HCT116 (cell line): ENCODE data around the gene GPD1L. TPM values are rescaled to one million over a fixed set of nuclear protein-coding genes. Genes with fewer than 3 reads are reported as not detected.

Experiments used
- ATAC-seq: fragments of 200-7000 bp; cut with Tn5 transposase; 2 replicates; pipeline ENCODE4 v1.9.1; 2020; ENCODE audit warnings: mild to moderate bottlenecking, moderate library complexity
- BruUV-seq: library from RNA; stranded (reverse); fragments of 400-500 nt; replicated peaks from 2 replicates; lab custom pipeline; 2021; lab: Mats Ljungman, UMichigan
- CTCF ChIA-PET: fragments of 300-600 bp; sonication (Branson Sonifier 250); formaldehyde crosslinking; loops from one replicate; lab custom pipeline; 2021; ENCODE audit warnings: antibody characterized with exemption; lab: Charles Lee
- POLR2A ChIA-PET: fragments of 300-600, 350-600 bp; sonication (Branson Sonifier 250); formaldehyde crosslinking; loops from one replicate; lab custom pipeline; 2021; ENCODE audit warnings: antibody characterized with exemption; lab: Charles Lee
- RAD21 ChIA-PET, 2 experiments: fragments of 300-600 bp; sonication (Branson Sonifier 250); formaldehyde crosslinking; loops; one replicate each; lab custom pipeline; 2023; ENCODE audit warnings: low total read pairs in 2 of 2; ENCODE audit not compliant: uncharacterized antibody in 2 of 2, unreplicated experiment in 2 of 2, low non-redundant PET in 1 of 2; lab: Charles Lee
- DNase-seq: peaks from one replicate; pipeline ENCODE4 v3.0.0-alpha.2; 2010; ENCODE audit warnings: low read depth, low spot score
- H2AFZ ChIP-seq: fragments of 200-600 bp; shearing (Covaris generic), sonication (generic); 2 replicates; pipeline ENCODE4 v1.6.1; 2017; ENCODE audit warnings: low read depth, mixed run types, mixed read lengths, antibody characterized with exemption, low read length; ENCODE audit not compliant: poor library complexity, severe bottlenecking
- H3K27ac ChIP-seq: 2 replicates; pipeline ENCODE4 v1.5.1; 2012; ENCODE audit warnings: low read depth, low read length
- H3K27me3 ChIP-seq: fragments of 200-600 bp; sonication (generic); 2 replicates; pipeline ENCODE4 v1.6.1; 2016; ENCODE audit warnings: mixed run types, low read length, mixed read lengths; ENCODE audit not compliant: insufficient read depth
- H3K36me3 ChIP-seq, 2 experiments: fragments of 200-500 bp in 1 of 2; fragments of 200-600 bp in 1 of 2; sonication (Bioruptor generic) in 1 of 2; sonication (generic) in 1 of 2; 2 replicates each; pipeline versions ENCODE4 v1.5.1 to v1.6.1; 2014 to 2016; ENCODE audit warnings: low read length in 2 of 2, inconsistent platforms in 1 of 2, mixed read lengths in 1 of 2, mixed run types in 1 of 2; ENCODE audit not compliant: insufficient read depth in 2 of 2, control insufficient read depth in 1 of 2
- H3K4me1 ChIP-seq, 2 experiments: fragments of 200-600 bp in 1 of 2; sonication (generic) in 1 of 2; 2 replicates each; pipeline versions ENCODE4 v1.5.1 to v1.6.1; 2012 to 2017; ENCODE audit warnings: low read length in 2 of 2, inconsistent platforms in 1 of 2, mild to moderate bottlenecking in 1 of 2, mixed read lengths in 1 of 2, mixed run types in 1 of 2, moderate library complexity in 1 of 2; ENCODE audit not compliant: insufficient read depth in 2 of 2, control insufficient read depth in 1 of 2
- H3K4me2 ChIP-seq: fragments of 200-600 bp; sonication (generic); 2 replicates; pipeline ENCODE4 v1.6.1; 2017; ENCODE audit warnings: mixed run types, low read length, mixed read lengths
- H3K4me3 ChIP-seq, 2 experiments: fragments of 200-600 bp in 1 of 2; sonication (generic) in 1 of 2; replicated peaks in 1 of 2; 2 replicates each; pipeline ENCODE4 v1.5.1; 2011 to 2016; ENCODE audit warnings: low read length in 2 of 2, control low read depth in 1 of 2, low read depth in 1 of 2, mild to moderate bottlenecking in 1 of 2, mixed read lengths in 1 of 2, mixed run types in 1 of 2
- H3K79me2 ChIP-seq: fragments of 200-600 bp; sonication (generic); 2 replicates; pipeline ENCODE4 v1.6.1; 2017; ENCODE audit warnings: mild to moderate bottlenecking, mixed run types, low read length, moderate library complexity, mixed read lengths; ENCODE audit not compliant: insufficient read depth
- H3K9ac ChIP-seq: fragments of 200-600 bp; sonication (generic); 2 replicates; pipeline ENCODE4 v1.6.1; 2016; ENCODE audit warnings: low read length, mixed read lengths
- H3K9me2 ChIP-seq: fragments of 200-600 bp; sonication (generic), shearing (Covaris generic); 2 replicates; pipeline ENCODE4 v1.6.1; 2017; ENCODE audit warnings: mixed run types, mild to moderate bottlenecking, moderate library complexity; ENCODE audit not compliant: insufficient read depth
- H3K9me3 ChIP-seq, 2 experiments: fragments of 200-500 bp in 1 of 2; fragments of 200-600 bp in 1 of 2; sonication (Bioruptor generic) in 1 of 2; sonication (generic) in 1 of 2; 2 replicates each; pipeline ENCODE4 v1.6.1; 2014 to 2017; ENCODE audit warnings: low read length in 2 of 2, mixed read lengths in 2 of 2, inconsistent platforms in 1 of 2, low read depth in 1 of 2, mild to moderate bottlenecking in 1 of 2, mixed run types in 1 of 2, moderate library complexity in 1 of 2; ENCODE audit not compliant: control insufficient read depth in 1 of 2, insufficient read depth in 1 of 2
- H4K20me1 ChIP-seq: fragments of 200-600 bp; sonication (generic), shearing (Covaris generic); 2 replicates; pipeline ENCODE4 v1.6.1; 2017; ENCODE audit warnings: mixed run types, mild to moderate bottlenecking, moderate library complexity; ENCODE audit not compliant: insufficient read depth
- CBX3 ChIP-seq: IDR thresholded peaks from 2 replicates; pipeline ENCODE4 v1.6.1; 2012; ENCODE audit warnings: low read depth
- CEBPB ChIP-seq: IDR thresholded peaks from 2 replicates; pipeline ENCODE4 v1.6.1; 2012; ENCODE audit warnings: low read depth
- CTCF ChIP-seq, 3 experiments: fragments of 200-600 bp in 1 of 3; sonication (generic) in 1 of 3; IDR thresholded peaks in 2 of 3; conservative IDR thresholded peaks in 1 of 3; 2 replicates each; pipeline ENCODE4 v1.5.1; 2012 to 2017; ENCODE audit warnings: low read depth in 2 of 3, low read length in 2 of 3, antibody characterized with exemption in 1 of 3, borderline replicate concordance in 1 of 3, control low read depth in 1 of 3, mild to moderate bottlenecking in 1 of 3, mixed read lengths in 1 of 3, mixed run types in 1 of 3, moderate library complexity in 1 of 3; ENCODE audit not compliant: insufficient read depth in 1 of 3
- EGR1 ChIP-seq: IDR thresholded peaks from 2 replicates; pipeline ENCODE4 v1.6.1; 2012; ENCODE audit warnings: low read depth
- ELF1 ChIP-seq: IDR thresholded peaks from 2 replicates; pipeline ENCODE4 v1.6.1; 2012; ENCODE audit warnings: low read depth, borderline replicate concordance
- EZH2 ChIP-seq: fragments of 200-600 bp; sonication (generic); IDR thresholded peaks from 2 replicates; pipeline ENCODE4 v1.6.1; 2017; ENCODE audit warnings: antibody characterized with exemption, mixed run types
- EZH2phosphoT487 ChIP-seq: fragments of 200-600 bp; IDR thresholded peaks from 2 replicates; pipeline ENCODE4 v1.6.1; 2018; ENCODE audit warnings: antibody characterized with exemption, borderline replicate concordance
- FOSL1 ChIP-seq: IDR thresholded peaks from 2 replicates; pipeline ENCODE4 v1.6.1; 2012; ENCODE audit warnings: low read depth
- JUND ChIP-seq: IDR thresholded peaks from 2 replicates; pipeline ENCODE4 v1.6.1; 2012
- RAD21 ChIP-seq: IDR thresholded peaks from 2 replicates; pipeline ENCODE4 v1.6.1; 2012; ENCODE audit warnings: low read depth, mild to moderate bottlenecking
- REST ChIP-seq: IDR thresholded peaks from 2 replicates; pipeline ENCODE4 v1.6.1; 2012; ENCODE audit warnings: low read depth
- SIN3A ChIP-seq: IDR thresholded peaks from 2 replicates; pipeline ENCODE4 v1.6.1; 2012; ENCODE audit warnings: low read depth
- SRF ChIP-seq: IDR thresholded peaks from 2 replicates; pipeline ENCODE4 v1.6.1; 2012; ENCODE audit warnings: low read depth
- ZFX ChIP-seq: fragments of 450-650 bp; IDR thresholded peaks from 2 replicates; pipeline ENCODE4 v1.6.1; 2017
- ZNF274 ChIP-seq: fragments of 200-500 bp; sonication (Bioruptor generic); IDR thresholded peaks from 2 replicates; pipeline ENCODE4 v1.6.1; 2014; ENCODE audit warnings: mild to moderate bottlenecking, low read depth, low read length, inconsistent platforms
- intact Hi-C: fragments of 100-400 bp; cut with micrococcal nuclease; formaldehyde crosslinking; loops from 2 replicates; pipeline ENCODE4 v1.10.0; 2022
- total RNA-seq: library from RNA; stranded (reverse); gene quantifications from one replicate; pipeline ENCODE4 v1.2.1, GENCODE V29; 2021; ENCODE audit not compliant: unreplicated experiment
- TF ChIP-seq, protein P1 (sequence below): IDR thresholded peaks from 2 replicates; pipeline ENCODE4 v1.6.1; 2011; ENCODE audit warnings: mild to moderate bottlenecking, low read length, moderate library complexity; ENCODE audit not compliant: insufficient replicate concordance; ENCODE audit errors: extremely low read depth
- TF ChIP-seq, protein P2 (sequence below): IDR thresholded peaks from 2 replicates; pipeline ENCODE4 v1.6.1; 2012

GPD1L gene
- total RNA-seq, 1 experiment from 2014 or later: 21.9 TPM

DNA sequence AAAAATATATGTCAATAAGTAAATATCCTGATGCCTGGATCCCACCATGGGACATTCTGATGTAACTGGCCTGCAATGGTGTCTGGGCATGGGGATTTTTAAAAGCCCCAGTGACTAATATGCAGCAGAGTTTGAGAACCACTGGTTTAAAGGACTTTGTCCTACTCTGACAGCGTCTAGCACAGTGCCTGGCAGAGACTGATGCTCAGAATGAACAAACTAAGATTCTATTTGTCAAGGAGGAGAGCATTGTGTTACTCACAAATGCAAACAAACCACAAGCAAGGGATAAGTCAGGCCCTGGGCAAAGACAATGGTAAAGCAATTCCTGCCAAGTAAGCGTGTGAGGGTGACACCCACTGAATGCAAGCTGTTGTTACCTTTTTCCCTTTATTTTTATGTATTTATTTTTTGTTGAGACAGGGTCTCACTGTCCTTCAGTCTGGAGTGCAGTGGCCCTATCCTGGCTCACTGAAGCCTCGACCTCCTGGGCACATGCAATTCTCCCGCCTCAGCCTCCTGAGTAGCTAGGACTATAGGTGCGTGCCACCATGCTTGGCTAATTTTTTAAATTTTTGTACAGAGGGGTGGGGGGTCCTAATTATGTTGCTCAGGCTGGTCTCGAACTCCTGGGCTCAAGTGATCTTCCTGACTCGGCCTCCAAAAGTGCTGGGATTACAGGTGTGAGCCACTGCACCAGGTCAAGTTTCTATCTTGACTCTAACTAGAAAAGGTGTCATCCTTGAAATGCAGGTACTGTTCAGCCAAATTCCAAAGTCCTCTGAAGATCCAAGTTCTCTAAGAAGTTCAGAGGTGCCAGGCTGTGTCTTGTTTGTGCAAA lies 909 bp upstream of the GPD1L start:
- no TSS peak for BruUV-seq
- ATAC-seq (no peak), DNase-seq (no peak)
- TF ChIP-seq EZH2phosphoT487: no peak
- TF ChIP-seq REST: no peak
- no peak for TF ChIP-seq ZFX
- TF ChIP-seq CTCF (IDR thresholded peaks at IDR 0.05 in 2 of 3, conservative IDR thresholded peaks at IDR 0.05 in 1 of 3; ENCODE audit: borderline replicate concordance in 1 of 3, insufficient read depth in 1 of 3, low read depth in 2 of 3, low read length in 2 of 3): no peak
- TF ChIP-seq ELF1: no peak
- TF ChIP-seq SRF: no peak
- no peak for TF ChIP-seq CEBPB
- no peak for TF ChIP-seq RAD21
- no peak for TF ChIP-seq JUND
- TF ChIP-seq SIN3A: no peak
- TF ChIP-seq, protein P1, sequence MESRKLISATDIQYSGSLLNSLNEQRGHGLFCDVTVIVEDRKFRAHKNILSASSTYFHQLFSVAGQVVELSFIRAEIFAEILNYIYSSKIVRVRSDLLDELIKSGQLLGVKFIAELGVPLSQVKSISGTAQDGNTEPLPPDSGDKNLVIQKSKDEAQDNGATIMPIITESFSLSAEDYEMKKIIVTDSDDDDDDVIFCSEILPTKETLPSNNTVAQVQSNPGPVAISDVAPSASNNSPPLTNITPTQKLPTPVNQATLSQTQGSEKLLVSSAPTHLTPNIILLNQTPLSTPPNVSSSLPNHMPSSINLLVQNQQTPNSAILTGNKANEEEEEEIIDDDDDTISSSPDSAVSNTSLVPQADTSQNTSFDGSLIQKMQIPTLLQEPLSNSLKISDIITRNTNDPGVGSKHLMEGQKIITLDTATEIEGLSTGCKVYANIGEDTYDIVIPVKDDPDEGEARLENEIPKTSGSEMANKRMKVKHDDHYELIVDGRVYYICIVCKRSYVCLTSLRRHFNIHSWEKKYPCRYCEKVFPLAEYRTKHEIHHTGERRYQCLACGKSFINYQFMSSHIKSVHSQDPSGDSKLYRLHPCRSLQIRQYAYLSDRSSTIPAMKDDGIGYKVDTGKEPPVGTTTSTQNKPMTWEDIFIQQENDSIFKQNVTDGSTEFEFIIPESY: no peak
- no peak for TF ChIP-seq CBX3
- TF ChIP-seq ZNF274: no peak
- TF ChIP-seq FOSL1: no peak
- TF ChIP-seq EZH2: no peak
- TF ChIP-seq, protein P2, sequence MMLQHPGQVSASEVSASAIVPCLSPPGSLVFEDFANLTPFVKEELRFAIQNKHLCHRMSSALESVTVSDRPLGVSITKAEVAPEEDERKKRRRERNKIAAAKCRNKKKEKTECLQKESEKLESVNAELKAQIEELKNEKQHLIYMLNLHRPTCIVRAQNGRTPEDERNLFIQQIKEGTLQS: no peak
- TF ChIP-seq EGR1: no peak
- ChIA-PET RAD21 (no interaction called here), POLR2A (interaction anchor here (0.8 kb wide), 1 partner anchor 60 kb away, joined by 3 read pairs; no protein-coding TSS in a partner anchor), CTCF (no interaction called here)
- intact Hi-C loops: no loop called here
- no peak overlapping the region; the same call in 1 of the 2 replicates for H3K27ac ChIP-seq
- H3K79me2 ChIP-seq: peaks cover 7% of the 10 kb centered on the region; the same call in 1 of the 2 replicates
- H3K9me3 ChIP-seq: peaks cover 10 to 15% of the 10 kb centered on the region in 2 experiments; a peak in 1 of 4 replicates
- H4K20me1 ChIP-seq: no peaks in the 10 kb centered on the region
- H3K27me3 ChIP-seq: no peaks in the 10 kb centered on the region
- peak overlapping the region; percentile 88 for H2AFZ ChIP-seq
- H3K4me1 ChIP-seq: peaks cover 0 to 14% of the 10 kb centered on the region in 2 experiments; a peak in 2 of 4 replicates
- no peaks in the 10 kb centered on the region for H3K36me3 ChIP-seq
- H3K4me2 ChIP-seq: peak overlapping the region; percentile 98
- peak overlapping the region; percentile 33; the same call in 1 of the 2 replicates for H3K9ac ChIP-seq
- no peaks in the 10 kb centered on the region for H3K9me2 ChIP-seq
- peak overlapping the region in 1 of 2 experiments; percentile 85; a peak in 2 of 4 replicates for H3K4me3 ChIP-seq
